ENCODE data around the gene NOTCH1. TPM values are rescaled to one million over a fixed set of nuclear protein-coding genes. Genes with fewer than 3 reads are reported as not detected.
A peak's percentile ranks its signal among the peaks of the same experiment; 100 is the strongest.
"Not testable (repeated sequence)": the region's sequence is repeated elsewhere in the genome, so short reads cannot be mapped to it uniquely, and the experiment has no call there.

NOTCH1 gene
- total RNA-seq, 1 donor from 2014 or later: 113 TPM

- Mint-ChIP-seq H3K9me3 (peaks cover 2% of the 10 kb centered on the region), H3K36me3 (ENCODE audit: low read depth) (peaks cover under 1% of the 10 kb centered on the region), H3K27me3 (no peaks in the 10 kb centered on the region), H3K27ac (no peak overlapping the region), H3K4me1 (peaks cover 2% of the 10 kb centered on the region), H3K4me3 (no peak overlapping the region)
- no peak for DNase-seq
- intact Hi-C loops (cut with micrococcal nuclease): no loop called here
These were observed 17.9 kb upstream of the NOTCH1 start for GRCh38 chr9:136563646-136564325.

GRCh38 chr9:136562746-136563495, 17.1 kb upstream of the NOTCH1 start:
- peaks cover 6% of the 10 kb centered on the region for H3K4me1 Mint-ChIP-seq
- intact Hi-C loops (cut with micrococcal nuclease): no loop called here
- H3K36me3 Mint-ChIP-seq (ENCODE audit: low read depth): peaks cover 2% of the 10 kb centered on the region
- no peaks in the 10 kb centered on the region for H3K27me3 Mint-ChIP-seq
- no peak overlapping the region for H3K27ac Mint-ChIP-seq
- no peak overlapping the region for H3K4me3 Mint-ChIP-seq
- no peak for DNase-seq
- H3K9me3 Mint-ChIP-seq: peaks cover 6% of the 10 kb centered on the region

- Mint-ChIP-seq H3K9me3 (peaks cover 6% of the 10 kb centered on the region), H3K4me1 (peaks cover 6% of the 10 kb centered on the region), H3K4me3 (no peak overlapping the region), H3K27ac (no peak overlapping the region), H3K27me3 (no peaks in the 10 kb centered on the region), H3K36me3 (ENCODE audit: low read depth) (peaks cover 2% of the 10 kb centered on the region)
- intact Hi-C loops (cut with micrococcal nuclease): no loop called here
- no peak for DNase-seq
These were observed 15.9 kb upstream of the NOTCH1 start for GRCh38 chr9:136561779-136562178.

DNA sequence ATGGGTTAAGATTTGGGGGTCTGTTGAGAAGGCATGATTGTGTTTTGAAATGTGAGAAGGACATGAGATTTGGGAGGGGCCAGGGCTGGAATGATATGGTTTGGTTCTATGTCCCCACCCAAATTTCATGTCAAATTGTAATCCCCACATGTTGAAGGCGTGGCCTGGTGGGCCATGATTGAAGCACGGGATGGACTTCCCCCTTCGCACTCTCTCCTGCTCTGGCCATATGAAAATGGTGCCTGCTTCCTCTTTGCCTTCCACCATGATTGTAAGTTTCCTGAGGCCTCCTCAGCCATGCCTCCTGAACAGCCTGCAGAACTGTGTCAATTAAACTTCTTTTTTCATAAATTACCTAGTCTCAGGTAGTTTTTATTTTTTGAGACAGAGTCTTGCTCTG, 14.7 kb upstream of the NOTCH1 start:
- intact Hi-C loops (cut with micrococcal nuclease): no loop called here
- H3K4me3 Mint-ChIP-seq: no peak overlapping the region
- H3K36me3 Mint-ChIP-seq (ENCODE audit: low read depth): peaks cover 2% of the 10 kb centered on the region
- H3K9me3 Mint-ChIP-seq: peaks cover 6% of the 10 kb centered on the region
- H3K27me3 Mint-ChIP-seq: no peaks in the 10 kb centered on the region
- no peak overlapping the region for H3K27ac Mint-ChIP-seq
- DNase-seq: no peak
- H3K4me1 Mint-ChIP-seq: peaks cover 6% of the 10 kb centered on the region

- H3K36me3 Mint-ChIP-seq (ENCODE audit: low read depth); DNase-seq; H3K27ac Mint-ChIP-seq; H3K9me3 Mint-ChIP-seq; H3K27me3 Mint-ChIP-seq; H3K4me1 Mint-ChIP-seq; intact Hi-C loops (cut with micrococcal nuclease); H3K4me3 Mint-ChIP-seq: not testable (repeated sequence)
These were observed 13.5 kb upstream of the NOTCH1 start for GRCh38 chr9:136559371-136559770.

DNA sequence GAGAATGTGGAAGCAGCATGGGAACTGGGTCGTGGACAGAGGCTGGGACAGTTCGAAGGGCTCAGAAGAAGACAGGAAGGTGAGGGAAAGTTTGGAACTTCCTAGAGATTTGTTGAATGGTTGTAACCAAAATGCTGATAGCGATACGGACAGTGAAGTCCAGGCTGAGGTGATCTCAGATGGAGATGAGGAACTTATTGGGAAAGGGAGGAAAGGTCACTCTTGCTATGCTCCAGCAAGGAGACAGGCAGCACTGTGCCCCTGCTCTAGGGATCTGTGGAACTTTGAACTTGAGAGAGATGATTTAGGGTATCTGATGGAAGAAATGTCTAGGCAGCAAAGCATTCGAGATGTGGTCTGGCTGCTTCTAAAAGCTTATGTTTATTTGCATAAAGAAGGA, 13.0 kb upstream of the NOTCH1 start:
- H3K4me3 Mint-ChIP-seq; H3K27me3 Mint-ChIP-seq; intact Hi-C loops (cut with micrococcal nuclease); DNase-seq; H3K36me3 Mint-ChIP-seq (ENCODE audit: low read depth); H3K9me3 Mint-ChIP-seq; H3K4me1 Mint-ChIP-seq; H3K27ac Mint-ChIP-seq: not testable (repeated sequence)

- H3K27me3 Mint-ChIP-seq: no peaks in the 10 kb centered on the region
- no peak for DNase-seq
- peaks cover 6% of the 10 kb centered on the region for H3K4me1 Mint-ChIP-seq
- peaks cover 6% of the 10 kb centered on the region for H3K9me3 Mint-ChIP-seq
- peaks cover 2% of the 10 kb centered on the region for H3K36me3 Mint-ChIP-seq (ENCODE audit: low read depth)
- H3K27ac Mint-ChIP-seq: no peak overlapping the region
- intact Hi-C loops (cut with micrococcal nuclease): no loop called here
- H3K4me3 Mint-ChIP-seq: no peak overlapping the region
These were observed 12.5 kb upstream of the NOTCH1 start for GRCh38 chr9:136558373-136558772.

DNA sequence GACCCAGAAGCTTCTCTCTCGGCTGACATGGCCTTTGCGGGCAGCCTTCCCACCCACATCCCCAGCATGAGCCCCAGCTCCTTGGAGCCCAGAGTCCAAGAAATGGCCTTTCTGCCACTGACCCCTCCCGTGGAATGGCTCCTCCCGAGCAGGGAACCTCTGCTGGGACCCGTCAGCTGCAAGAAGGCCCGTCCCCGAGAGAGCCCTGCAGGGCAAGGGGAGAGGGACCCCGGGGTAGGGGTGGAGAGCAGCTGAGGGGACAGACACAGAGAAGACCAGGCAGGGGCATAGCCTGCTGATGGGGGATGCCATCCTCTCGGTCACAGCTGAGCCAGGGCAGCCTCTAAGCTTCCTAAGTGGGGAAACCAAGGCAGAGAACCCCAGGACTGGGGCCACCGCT, 11.2 kb upstream of the NOTCH1 start:
- peaks cover 6% of the 10 kb centered on the region for H3K9me3 Mint-ChIP-seq
- DNase-seq: no peak
- peaks cover 11% of the 10 kb centered on the region for H3K4me1 Mint-ChIP-seq
- H3K4me3 Mint-ChIP-seq: no peak overlapping the region
- no peak overlapping the region for H3K27ac Mint-ChIP-seq
- H3K27me3 Mint-ChIP-seq: peaks cover 5% of the 10 kb centered on the region
- intact Hi-C loops (cut with micrococcal nuclease): no loop called here
- peaks cover 2% of the 10 kb centered on the region for H3K36me3 Mint-ChIP-seq (ENCODE audit: low read depth)

- H3K36me3 Mint-ChIP-seq (ENCODE audit: low read depth): peaks cover 3% of the 10 kb centered on the region
These were observed 10.3 kb upstream of the NOTCH1 start for GRCh38 chr9:136556166-136556565.

GRCh38 chr9:136554870-136555269, 9.0 kb upstream of the NOTCH1 start:
- no peak for DNase-seq
- Mint-ChIP-seq H3K4me3 (no peak overlapping the region), H3K4me1 (peaks cover 15% of the 10 kb centered on the region), H3K9me3 (peaks cover 6% of the 10 kb centered on the region), H3K27ac (no peak overlapping the region), H3K27me3 (peaks cover 7% of the 10 kb centered on the region), H3K36me3 (ENCODE audit: low read depth) (peaks cover 3% of the 10 kb centered on the region)
- intact Hi-C loops (cut with micrococcal nuclease): no loop called here

More at GRCh38 chr9:136556166-136556565, 10.3 kb upstream of the NOTCH1 start:
- intact Hi-C loops (cut with micrococcal nuclease): no loop called here
- Mint-ChIP-seq H3K4me3 (no peak overlapping the region), H3K9me3 (peaks cover 6% of the 10 kb centered on the region), H3K27ac (no peak overlapping the region), H3K4me1 (peaks cover 15% of the 10 kb centered on the region), H3K27me3 (peaks cover 7% of the 10 kb centered on the region)
- no peak for DNase-seq

DNA sequence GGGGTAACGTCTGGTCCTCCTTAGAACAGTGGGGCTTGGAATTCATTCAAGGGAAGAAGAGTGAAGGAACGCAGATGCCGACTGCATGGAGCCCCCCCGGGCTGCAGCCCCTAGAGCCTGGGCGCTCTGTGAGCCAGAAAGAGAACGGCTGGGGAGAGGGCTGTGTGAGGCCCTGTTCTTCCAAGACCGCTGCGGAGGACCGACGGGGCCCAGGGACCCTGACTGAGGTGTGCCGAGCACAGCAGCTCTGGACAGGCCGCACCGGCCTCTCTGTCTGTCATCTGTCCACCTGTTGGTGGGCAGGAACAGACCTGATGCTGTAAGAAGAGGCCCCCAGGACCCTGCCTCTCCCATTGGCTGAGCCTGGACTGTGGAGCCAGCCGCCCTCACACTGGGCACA, 7.7 kb upstream of the NOTCH1 start:
- peaks cover 7% of the 10 kb centered on the region for H3K27me3 Mint-ChIP-seq
- no peak for DNase-seq
- no peak overlapping the region for H3K27ac Mint-ChIP-seq
- H3K4me3 Mint-ChIP-seq: no peak overlapping the region
- peaks cover 11% of the 10 kb centered on the region for H3K4me1 Mint-ChIP-seq
- H3K36me3 Mint-ChIP-seq (ENCODE audit: low read depth): peaks cover 2% of the 10 kb centered on the region
- H3K9me3 Mint-ChIP-seq: peaks cover 1% of the 10 kb centered on the region
- intact Hi-C loops (cut with micrococcal nuclease): no loop called here

DNA sequence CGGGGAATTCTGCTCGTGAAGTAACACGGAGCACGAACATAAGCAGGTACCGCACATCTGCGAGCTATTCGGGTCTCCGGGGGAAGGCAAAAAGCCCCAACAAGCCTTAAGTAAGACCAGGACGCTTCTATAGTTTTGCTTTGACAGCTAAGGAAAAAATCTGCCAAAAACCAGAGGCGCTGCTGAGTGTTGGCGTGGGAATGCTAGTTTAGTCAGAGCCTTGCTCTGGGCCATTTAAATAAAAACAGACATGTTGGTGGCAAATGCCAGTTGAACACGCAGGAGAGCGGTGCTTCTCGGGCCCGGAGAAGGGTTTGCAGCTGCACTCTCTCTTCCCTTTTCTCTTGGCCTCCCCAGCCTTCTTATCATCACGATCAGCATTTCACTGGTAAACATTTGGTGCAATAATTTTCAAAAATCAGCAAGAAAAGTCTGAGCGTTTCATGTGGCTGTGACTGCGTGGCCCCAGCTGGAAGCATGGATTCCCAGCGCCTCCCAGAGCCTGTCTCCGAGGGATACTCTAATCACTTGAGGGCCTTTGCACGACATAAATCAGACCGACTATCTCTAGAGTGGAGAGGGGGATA, 6.4 kb upstream of the NOTCH1 start:
- Mint-ChIP-seq H3K9me3 (no peaks in the 10 kb centered on the region), H3K4me1 (peaks cover 9% of the 10 kb centered on the region), H3K27ac (no peak overlapping the region), H3K36me3 (ENCODE audit: low read depth) (peaks cover 2% of the 10 kb centered on the region), H3K4me3 (no peak overlapping the region), H3K27me3 (peaks cover 7% of the 10 kb centered on the region)
- intact Hi-C loops (cut with micrococcal nuclease): no loop called here
- DNase-seq: no peak

DNA sequence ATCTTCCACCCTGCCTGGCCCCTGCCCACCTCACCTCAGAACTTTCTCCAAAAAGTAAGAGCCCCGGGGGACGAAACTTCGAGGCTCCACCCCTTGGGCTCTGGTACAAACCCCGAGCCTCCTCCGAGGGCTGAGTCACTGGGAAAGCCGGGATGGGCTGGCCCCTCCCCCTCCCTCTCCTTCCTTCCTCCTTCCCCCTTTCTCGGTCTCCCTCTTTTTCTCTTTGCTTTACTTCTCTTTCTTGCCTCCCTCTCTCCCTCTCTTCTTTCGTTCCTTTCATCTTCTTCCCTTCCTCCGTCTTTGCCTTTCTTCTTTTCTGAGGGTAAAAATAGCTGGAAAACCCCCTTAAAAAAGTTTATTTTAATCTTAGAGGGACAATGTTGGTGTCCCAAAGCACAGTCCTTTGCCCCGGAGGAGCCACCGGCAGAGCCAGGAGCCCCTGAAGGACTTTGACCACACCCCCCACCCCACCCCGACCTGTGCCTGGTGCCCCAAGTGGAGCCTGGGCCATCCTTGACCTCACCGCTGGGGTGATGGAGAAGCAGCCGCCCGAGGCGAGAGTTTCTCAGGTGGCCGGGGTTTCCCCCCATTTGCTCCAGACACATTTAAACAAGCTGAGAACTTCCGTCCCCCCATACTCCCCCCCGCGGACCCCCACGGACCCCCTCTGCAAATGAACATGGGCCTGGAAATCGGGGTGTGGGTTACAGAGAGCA, 5.7 kb upstream of the NOTCH1 start:
- Mint-ChIP-seq H3K27ac (no peak overlapping the region), H3K4me3 (peak overlapping the region; percentile 26)

More for the DNA sequence above, 5.7 kb upstream of the NOTCH1 start:
- intact Hi-C loops (cut with micrococcal nuclease): no loop called here
- Mint-ChIP-seq H3K9me3 (no peaks in the 10 kb centered on the region), H3K36me3 (ENCODE audit: low read depth) (peaks cover 2% of the 10 kb centered on the region), H3K4me1 (peaks cover 13% of the 10 kb centered on the region), H3K27me3 (peaks cover 7% of the 10 kb centered on the region)
- DNase-seq: no peak
